GM20000 (cell line): Measurements from ENCODE around the gene DBNDD1.

Experiments used
- DNase-seq: peaks from one replicate; pipeline ENCODE4 v3.0.0; 2012; ENCODE audit warnings: low spot score
- TF ChIP-seq, protein P1 (sequence below): IDR thresholded peaks from 2 replicates; pipeline ENCODE4 v1.5.1; 2012; ENCODE audit warnings: mild to moderate bottlenecking, control low read depth; ENCODE audit errors: extremely low read depth, missing control alignments

The DBNDD1 gene

DNA sequence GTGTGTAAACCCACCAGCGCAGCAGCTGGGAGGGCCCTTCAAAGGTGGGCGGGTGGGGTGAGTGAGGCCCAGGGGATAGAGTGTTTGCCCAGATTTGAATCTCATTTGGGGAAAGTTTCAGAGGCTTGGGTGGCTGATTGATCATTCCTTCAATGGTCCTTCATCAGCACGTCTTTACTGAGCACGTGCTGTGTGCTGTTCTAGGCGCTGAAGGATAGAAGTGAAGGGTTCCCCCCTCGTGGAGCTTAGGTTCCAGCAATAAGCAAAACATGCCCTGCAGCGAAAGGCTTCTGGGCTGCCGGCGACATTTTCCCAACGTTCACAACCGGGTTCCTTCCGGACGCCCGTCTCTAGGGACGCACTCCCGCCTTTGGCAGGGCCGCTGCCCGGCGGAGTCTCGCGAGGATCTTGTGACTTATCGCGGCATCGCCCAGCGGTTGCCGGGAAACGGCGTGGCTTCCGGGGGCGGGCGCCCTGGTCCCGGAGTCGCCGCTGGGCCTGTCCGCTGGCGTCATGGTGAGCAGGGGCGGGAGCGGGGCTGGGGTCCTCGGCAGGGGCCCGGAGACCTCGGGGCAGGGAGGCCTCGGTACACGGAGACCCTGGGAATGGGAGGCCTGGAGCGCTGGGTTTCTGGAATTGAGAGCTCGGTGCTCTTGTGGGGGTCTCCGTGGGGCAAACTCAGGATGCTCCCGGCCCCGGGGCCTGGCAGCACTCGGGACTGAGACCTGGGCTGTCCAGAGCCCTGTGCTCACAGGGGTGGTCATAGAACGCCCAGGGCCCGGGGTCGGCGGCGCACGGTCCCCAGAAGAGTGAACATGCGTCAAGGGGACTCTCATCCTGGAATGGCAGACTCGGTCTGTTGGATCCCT, 3.2 kb upstream of the DBNDD1 start:
- peak; percentile 97 for DNase-seq
- TF ChIP-seq, protein P1, sequence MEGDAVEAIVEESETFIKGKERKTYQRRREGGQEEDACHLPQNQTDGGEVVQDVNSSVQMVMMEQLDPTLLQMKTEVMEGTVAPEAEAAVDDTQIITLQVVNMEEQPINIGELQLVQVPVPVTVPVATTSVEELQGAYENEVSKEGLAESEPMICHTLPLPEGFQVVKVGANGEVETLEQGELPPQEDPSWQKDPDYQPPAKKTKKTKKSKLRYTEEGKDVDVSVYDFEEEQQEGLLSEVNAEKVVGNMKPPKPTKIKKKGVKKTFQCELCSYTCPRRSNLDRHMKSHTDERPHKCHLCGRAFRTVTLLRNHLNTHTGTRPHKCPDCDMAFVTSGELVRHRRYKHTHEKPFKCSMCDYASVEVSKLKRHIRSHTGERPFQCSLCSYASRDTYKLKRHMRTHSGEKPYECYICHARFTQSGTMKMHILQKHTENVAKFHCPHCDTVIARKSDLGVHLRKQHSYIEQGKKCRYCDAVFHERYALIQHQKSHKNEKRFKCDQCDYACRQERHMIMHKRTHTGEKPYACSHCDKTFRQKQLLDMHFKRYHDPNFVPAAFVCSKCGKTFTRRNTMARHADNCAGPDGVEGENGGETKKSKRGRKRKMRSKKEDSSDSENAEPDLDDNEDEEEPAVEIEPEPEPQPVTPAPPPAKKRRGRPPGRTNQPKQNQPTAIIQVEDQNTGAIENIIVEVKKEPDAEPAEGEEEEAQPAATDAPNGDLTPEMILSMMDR: no peak

DNA sequence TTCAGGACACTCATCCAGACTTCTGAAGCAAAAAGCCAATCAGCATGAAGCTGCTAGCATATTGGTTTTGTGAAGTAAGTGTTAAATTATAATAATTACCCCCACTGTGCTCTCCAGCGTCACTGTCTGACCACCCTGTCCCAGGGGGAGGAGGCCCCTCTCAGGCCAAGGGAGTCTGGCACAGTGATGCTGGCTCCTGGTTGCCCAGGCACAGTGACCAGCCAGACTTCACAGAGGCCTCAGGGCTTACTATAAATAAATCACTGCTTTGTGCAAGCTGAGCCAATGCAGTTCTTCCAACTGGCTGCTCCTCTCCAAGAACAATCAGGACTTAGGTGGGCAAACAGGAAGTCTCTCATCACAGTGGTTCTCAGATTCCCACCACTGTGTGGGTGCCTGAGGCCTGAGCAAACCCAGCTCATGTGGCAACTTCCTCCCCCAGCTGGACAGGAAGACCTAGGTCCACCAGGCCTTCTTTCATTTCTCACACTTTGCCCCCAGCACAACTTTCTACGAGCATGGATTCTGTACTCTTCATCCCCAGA, 1.7 kb upstream of the DBNDD1 start:
- TF ChIP-seq, protein P1: no peak

DNA sequence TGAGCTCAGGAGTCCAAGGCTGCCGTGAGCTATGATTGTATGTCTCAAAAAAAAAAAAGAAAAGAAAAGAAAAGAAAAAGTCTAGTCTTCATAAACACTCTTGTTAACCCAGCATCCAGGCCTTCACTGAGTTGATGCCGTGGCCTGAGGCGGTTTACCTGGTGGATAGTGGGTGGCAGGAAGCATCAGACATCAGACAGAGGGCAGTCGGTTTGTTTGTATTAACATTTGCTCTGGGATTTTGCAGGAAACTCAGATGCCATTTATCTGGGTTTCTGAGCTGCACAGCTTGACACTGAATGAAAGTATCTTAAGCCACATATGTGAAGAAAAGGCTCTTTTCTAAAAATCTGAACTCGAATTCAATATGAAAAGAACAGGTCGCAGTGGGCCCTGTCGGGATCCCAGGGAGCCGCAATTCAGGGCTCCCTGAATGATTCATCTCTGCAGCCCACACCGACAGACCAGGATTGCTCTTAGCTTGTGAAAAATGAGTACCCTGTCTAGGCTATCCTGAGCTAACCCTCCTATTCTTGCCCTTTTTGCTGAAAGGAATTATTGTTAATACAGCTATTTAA, 1.1 kb upstream of the DBNDD1 start:
- no peak for DNase-seq
- TF ChIP-seq, protein P1: no peak

More for the DNA sequence above, 1.7 kb upstream of the DBNDD1 start:
- no peak for DNase-seq

DNA sequence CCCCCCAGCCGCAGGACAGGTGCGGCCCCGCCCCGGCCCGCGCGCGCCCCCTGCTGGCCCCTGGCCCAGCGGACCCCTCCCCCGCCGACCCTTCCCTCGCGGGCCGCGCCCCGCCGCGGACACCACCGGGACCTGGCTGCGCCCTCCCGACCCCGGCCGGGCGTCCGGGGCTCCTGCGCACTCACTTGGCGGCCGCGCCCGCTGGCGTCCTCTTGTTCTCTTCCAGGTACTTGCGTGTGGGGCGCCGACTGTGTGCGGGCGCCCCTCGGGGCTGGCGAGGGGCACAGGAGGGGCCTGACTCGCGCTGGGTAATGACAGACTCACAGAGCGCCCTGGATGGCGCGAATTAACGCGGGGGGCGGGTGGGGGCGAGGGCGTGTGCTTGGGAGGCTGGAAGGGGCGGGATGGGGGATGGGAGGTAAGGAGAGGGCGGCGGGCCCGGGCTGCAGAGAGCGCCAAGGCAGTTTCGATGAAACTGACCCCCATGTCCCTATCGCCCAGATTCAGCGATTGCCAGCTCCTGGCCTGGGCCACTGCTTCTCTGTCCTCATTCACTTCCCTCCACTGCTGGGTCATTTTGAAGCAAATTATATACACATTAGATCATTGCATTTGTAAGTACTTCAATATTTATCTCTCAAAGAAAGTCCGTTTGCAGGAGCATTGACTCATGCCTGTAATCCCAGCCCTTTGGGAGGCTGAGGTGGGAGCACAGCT, 445 bp upstream of the DBNDD1 start:
- TF ChIP-seq, protein P1: peak; percentile 27
- DNase-seq: peak; percentile 93

DNA sequence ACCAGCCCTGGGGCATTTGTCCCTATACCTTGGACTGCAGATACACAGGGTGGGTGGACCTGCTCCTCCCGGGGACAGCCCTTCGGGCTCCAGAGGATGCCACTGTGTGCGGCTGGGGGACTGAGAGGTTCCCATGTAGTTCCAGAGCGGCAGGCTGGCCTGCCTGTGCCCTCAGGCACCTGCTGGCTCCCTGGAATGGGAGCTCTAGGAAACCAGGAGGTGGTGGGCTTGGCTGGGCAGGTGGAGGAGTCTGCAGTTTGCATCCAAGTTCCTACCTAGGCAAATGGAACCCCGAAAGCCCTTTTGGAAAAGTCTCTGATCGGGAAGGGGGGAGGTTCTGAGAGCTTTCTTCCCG, 982 bp downstream of the DBNDD1 start:
- no peak for DNase-seq
- TF ChIP-seq, protein P1: no peak

DNA sequence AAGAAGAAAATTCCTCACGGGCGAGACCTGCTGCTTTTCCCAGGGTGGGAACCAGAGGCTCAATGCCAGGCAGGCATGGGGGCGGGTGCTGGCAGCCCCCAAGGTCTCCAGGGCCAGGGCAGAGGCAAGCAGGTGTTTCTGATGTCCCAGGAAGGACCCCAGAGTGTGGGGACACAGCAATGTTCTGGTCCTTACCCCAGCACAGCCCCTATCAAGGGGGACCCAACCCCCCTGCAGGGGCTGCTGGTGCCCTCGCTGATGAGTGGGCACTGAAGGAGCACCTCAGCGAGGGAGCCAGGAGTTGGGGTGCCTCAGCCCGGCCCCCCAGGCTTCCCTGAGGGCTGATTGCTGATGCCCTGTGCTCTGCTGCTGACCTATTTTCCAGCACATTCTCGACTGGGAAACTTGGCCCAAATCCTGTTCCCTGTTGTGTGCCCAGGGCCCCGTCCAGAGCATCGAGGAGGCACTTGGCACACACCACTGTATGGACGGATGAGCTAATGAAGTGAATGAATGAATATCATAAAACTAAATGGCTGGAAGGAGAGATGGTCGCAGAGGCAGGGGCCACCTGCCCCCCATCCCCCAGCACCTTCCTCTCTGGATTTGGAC, 2.8 kb downstream of the DBNDD1 start:
- TF ChIP-seq, protein P1: no peak
- no peak for DNase-seq
